Stimulated activated naive B cell treated with anti-CD40 and anti-IgM and Interleukin-4, amounts not matched to agents 10 μg/mL and 1 μg/mL and 100 μg/mL, for 72 hours (primary cell): ENCODE results near the gene IFNA16.
"Not testable (repeated sequence)": the region's sequence is repeated elsewhere in the genome, so short reads cannot be mapped to it uniquely, and the experiment has no call there.

Source experiments
- ATAC-seq, 2 donors: fragments of 150-1000 bp; cut with Tn5 transposase; replicated peaks; 2 replicates each; pipeline ENCODE4 v1.10.0; 2021; ENCODE audit warnings: moderate library complexity in 1 of 2
- DNase-seq: peaks from one replicate; pipeline ENCODE4 v3.0.0; 2021
- H3K27ac Mint-ChIP-seq: one replicate; pipeline ENCODE4 v1.8.0; 2022; ENCODE audit warnings: mild to moderate bottlenecking, mixed read lengths
- H3K27me3 Mint-ChIP-seq, 2 donors: one replicate each; pipeline ENCODE4 v1.8.0; 2022; ENCODE audit warnings: mixed read lengths in 2 of 2
- H3K36me3 Mint-ChIP-seq, 2 donors: one replicate each; pipeline ENCODE4 v1.8.0; 2022; ENCODE audit warnings: mixed read lengths in 2 of 2, mild to moderate bottlenecking in 1 of 2
- H3K4me1 Mint-ChIP-seq, 2 donors: one replicate each; pipeline ENCODE4 v1.8.0; 2022; ENCODE audit warnings: mixed read lengths in 2 of 2, mild to moderate bottlenecking in 1 of 2
- H3K4me3 Mint-ChIP-seq, 2 donors: one replicate each; pipeline ENCODE4 v1.8.0; 2022; ENCODE audit warnings: mild to moderate bottlenecking in 2 of 2, mixed read lengths in 2 of 2, moderate library complexity in 1 of 2
- H3K9me3 Mint-ChIP-seq, 2 donors: one replicate each; pipeline ENCODE4 v1.8.0; 2022; ENCODE audit warnings: mixed read lengths in 2 of 2, mild to moderate bottlenecking in 1 of 2

The IFNA16 gene

GRCh38 chr9:21217211-21217610, at the start of gene IFNA16:
TSS of gene IFNA16 (minus strand) at chr9:21217311. CDS start at chr9:21217305, 6 bp downstream.
- peaks cover 10 to 13% of the 10 kb centered on the region in 2 donors for H3K4me1 Mint-ChIP-seq
- ATAC-seq, H3K9me3 Mint-ChIP-seq, DNase-seq, H3K36me3 Mint-ChIP-seq, H3K27ac Mint-ChIP-seq, H3K4me3 Mint-ChIP-seq: not testable (repeated sequence)
- peaks cover 17 to 35% of the 10 kb centered on the region in 2 donors for H3K27me3 Mint-ChIP-seq

GRCh38 chr9:21265421-21266189, 48.5 kb upstream of the IFNA16 start:
- no peaks in the 10 kb centered on the region for H3K36me3 Mint-ChIP-seq
- peak; percentile 24 to 33 for ATAC-seq
- no peak for DNase-seq
- no peak overlapping the region for H3K4me3 Mint-ChIP-seq
- H3K9me3 Mint-ChIP-seq = peaks cover 0 to 2% of the 10 kb centered on the region in 2 donors
- H3K27ac Mint-ChIP-seq = no peak overlapping the region
- H3K27me3 Mint-ChIP-seq = peaks cover 0 to 3% of the 10 kb centered on the region in 2 donors
- H3K4me1 Mint-ChIP-seq = peaks cover 12 to 35% of the 10 kb centered on the region in 2 donors

- Mint-ChIP-seq H3K9me3 (no peaks in the 10 kb centered on the region), H3K4me1 (peaks cover 4 to 6% of the 10 kb centered on the region in 2 donors), H3K27me3 (peaks cover 13 to 14% of the 10 kb centered on the region in 2 donors), H3K27ac (no peak overlapping the region), H3K4me3 (no peak overlapping the region), H3K36me3 (no peaks in the 10 kb centered on the region)
- DNase-seq = no peak
- ATAC-seq = no peak
These were observed 38.6 kb upstream of the IFNA16 start for GRCh38 chr9:21255538-21256212.

- Mint-ChIP-seq H3K4me3 (no peak overlapping the region), H3K4me1 (peaks cover 4 to 6% of the 10 kb centered on the region in 2 donors), H3K36me3 (no peaks in the 10 kb centered on the region), H3K27ac (no peak overlapping the region), H3K27me3 (peaks cover 14 to 18% of the 10 kb centered on the region in 2 donors), H3K9me3 (no peaks in the 10 kb centered on the region)
- DNase-seq = no peak
- ATAC-seq = peak; percentile 82 to 85
These were observed 35.8 kb upstream of the IFNA16 start for GRCh38 chr9:21252721-21253547.

GRCh38 chr9:21251638-21252037, 34.5 kb upstream of the IFNA16 start:
- H3K27me3 Mint-ChIP-seq = peaks cover 7 to 12% of the 10 kb centered on the region in 2 donors
- peaks cover 4 to 6% of the 10 kb centered on the region in 2 donors for H3K4me1 Mint-ChIP-seq
- DNase-seq (no peak), ATAC-seq (no peak)
- H3K36me3 Mint-ChIP-seq = no peaks in the 10 kb centered on the region
- no peak overlapping the region for H3K4me3 Mint-ChIP-seq
- H3K27ac Mint-ChIP-seq = no peak overlapping the region
- no peaks in the 10 kb centered on the region for H3K9me3 Mint-ChIP-seq

GRCh38 chr9:21251190-21251589, 34.1 kb upstream of the IFNA16 start:
- H3K27me3 Mint-ChIP-seq = peaks cover 7 to 8% of the 10 kb centered on the region in 2 donors
- H3K27ac Mint-ChIP-seq = no peak overlapping the region
- no peaks in the 10 kb centered on the region for H3K36me3 Mint-ChIP-seq
- H3K4me3 Mint-ChIP-seq = no peak overlapping the region
- H3K4me1 Mint-ChIP-seq = peaks cover 4 to 6% of the 10 kb centered on the region in 2 donors
- no peaks in the 10 kb centered on the region for H3K9me3 Mint-ChIP-seq
- DNase-seq (no peak), ATAC-seq (no peak)

GRCh38 chr9:21244836-21245235, 27.7 kb upstream of the IFNA16 start:
- no peak overlapping the region for H3K27ac Mint-ChIP-seq
- H3K4me3 Mint-ChIP-seq = no peak overlapping the region
- no peak for DNase-seq
- no peaks in the 10 kb centered on the region for H3K4me1 Mint-ChIP-seq
- H3K36me3 Mint-ChIP-seq = no peaks in the 10 kb centered on the region
- ATAC-seq = no peak
- peaks cover 7 to 18% of the 10 kb centered on the region in 2 donors for H3K27me3 Mint-ChIP-seq
- no peaks in the 10 kb centered on the region for H3K9me3 Mint-ChIP-seq

GRCh38 chr9:21239911-21240310, 22.8 kb upstream of the IFNA16 start, which contains the start of gene IFNA14:
TSS of gene IFNA14 (minus strand) at chr9:21240005. CDS start at chr9:21239935, 70 bp downstream.
- no peak within 1 kb of the TSS for H3K4me3 Mint-ChIP-seq
- H3K36me3 Mint-ChIP-seq = no peaks in the 10 kb centered on the region
- no peak for DNase-seq
- H3K9me3 Mint-ChIP-seq = no peaks in the 10 kb centered on the region
- no peak for ATAC-seq
- peaks cover 17 to 18% of the 10 kb centered on the region in 2 donors for H3K27me3 Mint-ChIP-seq
- H3K27ac Mint-ChIP-seq = no peak within 1 kb of the TSS
- peaks cover 10 to 14% of the 10 kb centered on the region in 2 donors for H3K4me1 Mint-ChIP-seq

GRCh38 chr9:21236360-21236714, 19.2 kb upstream of the IFNA16 start:
- not testable (repeated sequence) for H3K36me3 Mint-ChIP-seq, DNase-seq, H3K4me3 Mint-ChIP-seq, H3K9me3 Mint-ChIP-seq, ATAC-seq, H3K27ac Mint-ChIP-seq
- peaks cover 7 to 15% of the 10 kb centered on the region in 2 donors for H3K27me3 Mint-ChIP-seq
- H3K4me1 Mint-ChIP-seq = peaks cover 10 to 15% of the 10 kb centered on the region in 2 donors

GRCh38 chr9:21235468-21236359, 18.6 kb upstream of the IFNA16 start:
- peak; percentile 90 to 93 for ATAC-seq
- not testable (repeated sequence) for DNase-seq, H3K27ac Mint-ChIP-seq, H3K9me3 Mint-ChIP-seq, H3K4me3 Mint-ChIP-seq, H3K36me3 Mint-ChIP-seq
- peaks cover 7 to 15% of the 10 kb centered on the region in 2 donors for H3K27me3 Mint-ChIP-seq
- peaks cover 10 to 15% of the 10 kb centered on the region in 2 donors for H3K4me1 Mint-ChIP-seq

- Mint-ChIP-seq H3K36me3 (no peaks in the 10 kb centered on the region), H3K27ac (no peak overlapping the region), H3K27me3 (peaks cover 7 to 15% of the 10 kb centered on the region in 2 donors), H3K4me1 (peaks cover 10 to 15% of the 10 kb centered on the region in 2 donors), H3K9me3 (no peaks in the 10 kb centered on the region), H3K4me3 (no peak overlapping the region)
- DNase-seq = no peak
- no peak for ATAC-seq
These were observed 17.1 kb upstream of the IFNA16 start for GRCh38 chr9:21234153-21234687.

- Mint-ChIP-seq H3K36me3 (no peaks in the 10 kb centered on the region), H3K27ac (no peak overlapping the region), H3K9me3 (no peaks in the 10 kb centered on the region), H3K4me3 (no peak overlapping the region), H3K27me3 (peaks cover 4 to 12% of the 10 kb centered on the region in 2 donors), H3K4me1 (peaks cover 10 to 15% of the 10 kb centered on the region in 2 donors)
- DNase-seq (no peak), ATAC-seq (no peak)
These were observed 16.1 kb upstream of the IFNA16 start for GRCh38 chr9:21233258-21233657.

GRCh38 chr9:21228122-21228521, 11.0 kb upstream of the IFNA16 start, which contains the start of gene IFNA17:
TSS of gene IFNA17 (minus strand) at chr9:21228222. CDS start at chr9:21228173, 49 bp downstream.
- Mint-ChIP-seq H3K4me1 (no peaks in the 10 kb centered on the region), H3K27me3 (peaks cover 11% of the 10 kb centered on the region in 2 donors), H3K4me3 (no peak within 1 kb of the TSS), H3K9me3 (no peaks in the 10 kb centered on the region), H3K36me3 (no peaks in the 10 kb centered on the region), H3K27ac (no peak within 1 kb of the TSS)
- DNase-seq (no peak), ATAC-seq (no peak)
